ENCODE data around the gene CCDC149.

- TF ChIP-seq JUN (IDR thresholded peaks at IDR 0.05; ENCODE audit: borderline replicate concordance, insufficient read depth, insufficient read length, low read depth), result no peak
- TF ChIP-seq, protein P1, sequence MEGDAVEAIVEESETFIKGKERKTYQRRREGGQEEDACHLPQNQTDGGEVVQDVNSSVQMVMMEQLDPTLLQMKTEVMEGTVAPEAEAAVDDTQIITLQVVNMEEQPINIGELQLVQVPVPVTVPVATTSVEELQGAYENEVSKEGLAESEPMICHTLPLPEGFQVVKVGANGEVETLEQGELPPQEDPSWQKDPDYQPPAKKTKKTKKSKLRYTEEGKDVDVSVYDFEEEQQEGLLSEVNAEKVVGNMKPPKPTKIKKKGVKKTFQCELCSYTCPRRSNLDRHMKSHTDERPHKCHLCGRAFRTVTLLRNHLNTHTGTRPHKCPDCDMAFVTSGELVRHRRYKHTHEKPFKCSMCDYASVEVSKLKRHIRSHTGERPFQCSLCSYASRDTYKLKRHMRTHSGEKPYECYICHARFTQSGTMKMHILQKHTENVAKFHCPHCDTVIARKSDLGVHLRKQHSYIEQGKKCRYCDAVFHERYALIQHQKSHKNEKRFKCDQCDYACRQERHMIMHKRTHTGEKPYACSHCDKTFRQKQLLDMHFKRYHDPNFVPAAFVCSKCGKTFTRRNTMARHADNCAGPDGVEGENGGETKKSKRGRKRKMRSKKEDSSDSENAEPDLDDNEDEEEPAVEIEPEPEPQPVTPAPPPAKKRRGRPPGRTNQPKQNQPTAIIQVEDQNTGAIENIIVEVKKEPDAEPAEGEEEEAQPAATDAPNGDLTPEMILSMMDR (IDR thresholded peaks at IDR 0.05; ENCODE audit: extremely low read depth in 1 of 2, insufficient read depth in 1 of 2, low read depth in 1 of 2, low read length in 2 of 2), result no peak
- no peak for TF ChIP-seq EZH2 (IDR thresholded peaks at IDR 0.05; ENCODE audit: borderline replicate concordance, low read depth, low read length, severe bottlenecking)
- TF ChIP-seq POLR2A (IDR thresholded peaks at IDR 0.05; ENCODE audit: low read depth, low read length), result no peak
- no peak for TF ChIP-seq MYC (IDR thresholded peaks at IDR 0.05; ENCODE audit: low read depth, low read length)
- TF ChIP-seq POLR2AphosphoS5 (IDR thresholded peaks at IDR 0.05; ENCODE audit: insufficient read depth, low read depth, low read length), result no peak
- TF ChIP-seq MAX (IDR thresholded peaks at IDR 0.05; ENCODE audit: insufficient read depth, insufficient read length), result no peak
Observed at GRCh38 chr4:24805566-24805965, 107.3 kb downstream of the CCDC149 start.

Measured in endothelial cell of umbilical vein (primary cell).